ELR (cell line): ENCODE data around the gene MYOZ2.

Experiments used
- DNase-seq: peaks from one replicate; pipeline ENCODE4 v3.0.0-alpha.2; 2015; ENCODE audit warnings: low read depth

MYOZ2 gene

DNA sequence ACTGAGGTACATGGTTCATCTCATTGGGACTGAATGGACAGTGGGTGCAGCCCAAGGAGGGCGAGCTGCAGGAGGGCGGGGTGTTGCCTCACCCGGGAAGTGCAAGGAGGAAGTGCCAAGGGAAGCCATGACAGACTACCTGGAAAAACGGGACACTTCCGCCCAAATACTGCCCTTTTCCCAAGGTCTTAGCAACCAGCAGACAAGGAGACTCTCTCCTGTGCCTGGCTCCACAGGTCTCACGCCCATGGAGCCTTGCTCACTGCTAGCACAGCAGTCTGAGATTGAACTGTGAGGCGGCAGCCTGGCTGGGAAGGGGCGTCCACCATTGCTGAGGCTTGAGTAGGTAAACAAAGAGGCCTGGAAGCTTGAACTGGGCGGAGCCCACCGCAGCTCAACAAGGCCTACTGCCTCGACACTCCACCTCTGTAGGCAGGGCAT is 62.2 kb downstream of the MYOZ2 start:
- no peak for DNase-seq

DNA sequence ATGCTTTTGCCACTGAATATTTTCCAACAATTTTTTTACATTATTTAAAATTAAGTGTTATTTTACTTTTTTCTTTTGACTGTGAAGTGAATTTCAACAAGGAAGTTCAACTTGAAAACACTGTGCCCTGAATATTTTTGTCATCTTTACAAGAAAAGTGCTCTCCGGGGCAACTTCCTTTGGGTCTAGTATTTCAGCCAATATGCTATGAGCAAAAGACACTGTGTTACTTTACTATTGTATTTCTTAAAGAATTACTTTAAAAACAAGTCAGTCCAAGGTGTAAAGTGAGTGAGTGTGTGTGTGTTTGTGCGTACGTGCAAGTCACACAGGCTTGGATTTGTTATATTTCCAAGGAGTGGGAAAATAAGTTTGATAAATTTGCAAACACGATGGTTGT is 69.3 kb downstream of the MYOZ2 start:
- DNase-seq = no peak

DNA sequence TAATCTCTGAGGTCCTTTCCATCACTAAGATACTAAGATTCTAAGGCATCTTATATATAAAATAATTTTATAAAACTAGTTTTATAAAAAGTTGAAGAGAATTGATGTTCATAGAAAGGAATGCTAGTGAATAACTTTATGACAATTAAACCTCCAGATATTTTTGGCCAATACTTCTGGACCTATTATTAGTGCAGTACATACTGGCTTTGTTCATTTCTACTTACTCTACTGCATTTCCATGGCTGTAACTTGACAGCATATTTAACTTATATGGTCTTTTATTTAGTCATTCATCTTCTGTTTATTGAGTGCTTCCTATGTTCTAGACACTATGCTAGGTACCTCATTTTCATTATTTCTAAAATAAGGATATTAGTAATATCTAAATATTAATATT is 70.1 kb downstream of the MYOZ2 start:
- DNase-seq = no peak

DNA sequence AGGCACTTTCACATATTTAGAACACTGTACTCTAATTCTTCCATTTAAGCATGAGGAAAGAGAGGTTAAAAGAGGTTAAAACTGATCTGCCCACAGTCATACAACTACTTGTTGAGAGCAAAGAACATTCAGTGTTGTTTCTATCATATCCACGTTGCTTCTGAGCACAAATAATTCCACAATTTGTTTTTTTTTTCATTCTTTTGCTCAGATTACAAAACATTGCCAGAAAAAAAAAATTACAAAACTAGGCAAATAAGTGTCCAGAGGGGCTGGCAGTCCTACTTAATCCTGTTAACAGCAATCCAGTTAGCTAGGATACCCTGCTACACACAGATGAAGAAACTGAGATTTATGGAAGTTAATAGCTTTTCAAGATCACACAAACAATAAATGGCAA is 70.5 kb downstream of the MYOZ2 start:
- DNase-seq = no peak

DNA sequence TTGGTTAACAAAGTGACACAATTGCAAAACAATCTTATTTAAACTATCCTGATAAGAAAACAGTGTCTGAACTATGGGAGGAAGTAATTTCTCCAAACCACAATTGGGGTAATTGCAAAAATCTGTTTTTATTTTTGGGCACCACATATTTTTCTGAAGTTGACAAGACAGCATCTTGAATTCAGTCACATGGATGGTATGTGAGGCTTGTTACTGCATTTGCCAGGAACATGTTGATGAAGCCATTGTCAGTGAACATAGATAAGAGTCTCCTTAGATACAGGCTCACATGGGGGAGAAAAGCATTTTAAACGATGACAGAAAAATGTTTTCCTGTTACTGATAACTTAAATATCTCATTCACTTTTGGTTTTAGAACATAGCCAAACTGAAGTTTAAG is 71.4 kb downstream of the MYOZ2 start:
- DNase-seq = no peak

DNA sequence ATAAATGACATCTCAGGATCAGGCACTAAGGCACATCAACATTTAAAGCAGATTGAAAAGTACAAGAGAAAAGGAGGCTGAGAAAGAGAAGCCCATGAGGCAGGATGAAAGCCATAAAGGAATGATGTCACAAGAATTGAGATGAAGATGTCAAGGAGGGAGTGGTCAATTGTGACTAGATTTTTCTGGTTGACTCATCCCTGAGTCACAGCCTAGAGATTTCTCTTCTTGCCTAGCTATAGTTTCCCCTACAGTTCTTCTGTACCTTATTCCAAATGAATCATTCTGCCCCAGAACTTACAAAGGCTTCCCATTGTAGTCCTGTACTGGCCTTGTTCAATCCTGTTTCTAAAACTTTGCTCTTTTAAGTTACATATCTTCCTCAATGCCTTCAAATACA is 73.4 kb downstream of the MYOZ2 start:
- DNase-seq = peak; percentile 97

DNA sequence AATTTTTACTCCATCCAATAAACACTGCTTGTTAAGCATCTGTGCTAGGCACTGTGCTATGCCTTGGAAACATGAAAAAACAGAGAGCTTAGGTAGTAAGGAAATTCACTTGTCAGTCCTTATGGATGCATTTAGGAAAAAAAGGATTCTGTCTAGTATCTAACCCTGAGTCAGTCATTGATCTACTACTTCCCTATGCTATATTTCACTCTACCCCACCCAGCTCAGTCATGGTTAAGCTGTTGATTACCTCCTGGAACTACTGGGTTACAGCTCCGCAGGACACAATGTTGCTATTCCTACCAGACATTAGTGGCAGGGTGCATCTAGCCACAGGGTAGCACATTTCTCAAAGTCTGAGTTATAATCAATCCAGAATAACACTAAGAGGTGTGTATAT is 74.0 kb downstream of the MYOZ2 start:
- peak; percentile 24 for DNase-seq

DNA sequence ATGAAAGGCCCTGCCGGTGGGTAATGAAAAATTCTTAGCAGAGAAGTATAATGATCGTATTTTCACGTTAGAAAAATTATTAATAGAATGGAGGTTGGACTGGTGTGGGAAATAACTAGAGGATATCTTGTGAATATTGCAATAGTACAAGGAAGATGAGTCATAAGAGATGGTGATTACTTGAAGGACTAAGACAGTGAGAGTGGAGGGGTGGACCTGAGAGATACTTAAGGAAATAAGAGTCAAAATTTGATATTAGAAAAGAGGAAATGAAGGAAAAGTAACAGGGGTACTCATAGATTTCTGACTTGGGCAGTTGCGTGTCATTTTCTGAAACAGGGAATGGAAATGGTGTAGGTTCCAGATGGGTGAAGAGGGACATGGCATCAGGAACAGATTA is 75.1 kb downstream of the MYOZ2 start:
- DNase-seq = peak; percentile 69

DNA sequence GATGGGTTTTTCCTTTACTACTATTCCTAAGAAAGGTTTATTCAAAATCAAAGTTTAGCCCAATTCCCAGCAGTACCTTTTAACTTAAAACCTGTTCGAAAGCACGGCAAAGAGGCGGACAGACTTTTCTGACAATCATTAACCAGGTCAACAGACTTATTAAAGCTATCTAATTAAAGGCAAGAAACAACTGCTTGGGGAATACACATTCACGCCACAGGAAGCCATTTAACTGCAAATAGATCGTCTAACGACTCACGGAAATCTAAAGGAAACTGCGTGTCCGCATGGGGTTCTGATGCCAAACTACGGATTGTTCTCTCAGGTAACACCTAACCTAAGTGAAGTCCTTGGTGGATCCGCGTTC is 76.2 kb downstream of the MYOZ2 start:
- DNase-seq = no peak

DNA sequence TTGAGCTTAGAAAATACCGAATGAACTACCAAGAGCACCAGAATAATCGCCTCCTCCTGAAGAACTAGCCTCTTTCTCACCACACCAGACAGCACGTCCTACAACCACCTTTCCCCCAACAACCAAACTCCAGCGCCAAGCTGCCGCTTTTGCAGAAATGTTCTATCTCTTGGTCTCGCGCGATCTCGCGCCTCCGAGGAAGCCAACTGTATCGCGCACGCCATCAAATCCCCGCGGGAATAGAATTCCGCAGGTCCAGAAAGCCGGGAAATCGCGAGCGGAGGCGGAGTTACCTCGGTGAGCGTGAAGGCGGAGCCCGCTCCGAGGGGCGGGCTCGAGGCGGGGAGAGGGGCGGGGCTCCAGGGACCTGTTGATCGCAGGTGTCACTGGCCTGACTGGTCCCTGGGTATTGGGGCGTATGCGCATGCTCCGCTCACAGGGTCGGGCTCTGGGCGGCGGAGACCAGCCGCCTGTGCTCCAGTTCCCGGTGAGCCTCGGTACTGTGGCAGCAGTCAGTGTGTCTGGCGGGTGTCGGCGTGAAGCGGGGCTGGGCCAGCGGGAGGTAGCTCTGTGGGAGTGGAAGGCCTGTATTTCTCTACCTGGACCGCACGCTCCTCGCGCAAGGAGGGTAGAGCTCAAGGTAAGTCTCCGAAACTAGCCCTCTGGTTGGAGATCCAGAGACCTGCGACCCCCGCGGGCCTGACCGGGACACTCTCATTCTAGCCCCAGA is 76.8 kb downstream of the MYOZ2 start, which contains the start of gene USP53:
Gene USP53, plus strand, starts transcription at position 480 of the 730 bp plus-strand sequence. CDS start 27,047 bp downstream, outside the sequence.
- peak; percentile 98 for DNase-seq

DNA sequence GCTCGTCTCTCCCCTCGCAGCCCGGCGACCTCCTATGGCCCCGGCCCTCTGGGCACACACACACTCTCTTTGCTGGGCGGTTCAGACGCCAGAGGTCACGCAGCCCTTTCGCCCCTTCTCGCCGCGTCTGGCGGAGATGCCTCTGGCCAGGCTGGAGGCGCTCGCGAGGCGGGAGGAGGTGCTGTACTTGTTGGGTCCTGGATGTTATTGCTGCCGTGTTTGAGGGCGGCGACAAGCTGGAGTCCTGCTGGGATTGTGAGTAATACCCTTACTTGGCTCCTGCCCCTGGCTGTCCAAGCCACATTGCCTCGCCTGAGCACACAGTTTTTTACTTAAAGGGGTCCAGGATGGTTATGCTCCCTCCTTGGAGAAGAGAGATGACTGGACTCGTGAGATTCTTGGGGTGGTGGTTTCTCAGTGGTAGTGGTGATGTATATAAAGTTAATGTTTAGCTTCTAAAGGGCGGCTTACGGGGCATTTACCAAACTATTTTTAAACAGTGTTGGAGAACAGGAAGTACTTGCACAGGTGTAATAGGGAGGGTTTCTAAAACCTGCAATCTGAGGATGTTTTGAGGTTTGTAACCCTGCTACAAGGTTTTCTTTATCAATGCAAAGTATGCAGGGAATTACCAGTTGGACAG is 77.5 kb downstream of the MYOZ2 start:
- DNase-seq = peak; percentile 92

DNA sequence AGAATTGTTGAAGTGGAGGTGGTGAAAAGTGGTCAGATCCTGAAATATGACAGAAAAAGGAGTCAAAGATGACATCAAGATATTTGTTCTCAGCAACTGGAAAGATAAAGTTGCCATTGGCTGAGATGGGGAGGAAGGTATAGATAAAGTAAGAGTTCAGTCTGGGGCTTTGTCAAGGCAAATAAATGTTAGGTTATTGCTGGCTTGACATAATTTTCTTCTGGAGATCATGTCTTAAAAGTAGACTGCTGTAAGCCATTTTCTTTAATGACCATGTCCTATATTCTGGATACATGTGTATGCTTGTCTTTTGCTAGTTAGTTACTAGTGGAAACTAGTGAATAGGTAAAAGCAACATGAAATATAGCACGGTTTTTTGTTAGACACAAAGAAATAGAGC is 82.5 kb downstream of the MYOZ2 start:
- no peak for DNase-seq

DNA sequence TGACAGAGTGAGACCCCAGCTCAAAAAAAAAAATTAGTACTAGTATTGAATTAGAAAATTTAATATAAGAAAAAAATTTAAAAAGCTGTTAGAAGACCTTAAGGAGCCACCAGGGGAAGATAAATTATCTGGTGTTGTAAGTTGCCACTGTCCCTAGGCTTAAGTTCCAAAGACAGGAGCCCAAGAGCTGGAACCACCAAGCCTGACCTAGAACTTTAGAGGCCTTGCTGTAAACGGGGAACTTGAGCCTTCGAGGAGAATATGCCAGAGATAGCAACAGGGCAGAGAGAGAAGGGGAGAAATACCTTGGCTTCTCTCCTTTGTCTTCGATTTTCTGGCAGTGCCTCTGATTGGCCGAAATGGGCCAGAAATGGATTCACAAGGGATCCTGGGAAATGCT is 85.8 kb downstream of the MYOZ2 start:
- DNase-seq = no peak

DNA sequence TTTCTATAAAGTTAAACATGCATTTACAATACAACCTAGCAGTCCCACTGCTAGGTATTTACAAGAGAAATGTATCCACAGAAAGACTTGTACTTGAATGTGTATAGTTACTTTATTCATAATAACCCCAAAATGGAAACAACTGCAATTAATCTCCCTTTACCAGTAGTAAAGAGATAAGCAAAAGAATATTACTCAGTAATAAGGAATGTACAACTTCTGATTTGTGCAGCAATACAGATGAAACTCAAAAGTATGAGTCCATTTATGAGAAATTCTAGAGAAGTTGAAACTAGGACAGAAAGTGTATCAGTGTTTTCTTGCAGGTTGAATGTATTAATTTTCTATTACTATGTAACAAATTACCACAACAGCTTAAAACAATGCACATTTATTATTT is 92.1 kb downstream of the MYOZ2 start:
- peak; percentile 32 for DNase-seq

DNA sequence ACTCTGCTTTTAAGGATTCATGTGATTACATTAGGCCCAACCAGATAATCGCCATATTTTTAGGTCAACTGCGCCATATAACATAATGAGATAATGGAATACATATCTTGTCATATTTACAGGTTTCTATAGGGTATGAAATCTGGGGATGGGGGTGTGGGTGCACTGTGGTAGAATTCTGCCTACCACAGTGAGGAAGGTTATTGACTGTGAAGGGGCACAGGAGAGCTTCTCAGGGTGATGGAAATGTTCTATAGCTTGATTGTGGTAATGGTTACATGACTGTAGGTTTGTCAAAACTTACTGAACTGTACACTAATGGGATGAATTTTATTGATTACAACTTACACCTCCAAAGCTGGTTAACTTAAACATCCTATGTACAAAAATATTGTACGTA is 92.8 kb downstream of the MYOZ2 start:
- DNase-seq = no peak

DNA sequence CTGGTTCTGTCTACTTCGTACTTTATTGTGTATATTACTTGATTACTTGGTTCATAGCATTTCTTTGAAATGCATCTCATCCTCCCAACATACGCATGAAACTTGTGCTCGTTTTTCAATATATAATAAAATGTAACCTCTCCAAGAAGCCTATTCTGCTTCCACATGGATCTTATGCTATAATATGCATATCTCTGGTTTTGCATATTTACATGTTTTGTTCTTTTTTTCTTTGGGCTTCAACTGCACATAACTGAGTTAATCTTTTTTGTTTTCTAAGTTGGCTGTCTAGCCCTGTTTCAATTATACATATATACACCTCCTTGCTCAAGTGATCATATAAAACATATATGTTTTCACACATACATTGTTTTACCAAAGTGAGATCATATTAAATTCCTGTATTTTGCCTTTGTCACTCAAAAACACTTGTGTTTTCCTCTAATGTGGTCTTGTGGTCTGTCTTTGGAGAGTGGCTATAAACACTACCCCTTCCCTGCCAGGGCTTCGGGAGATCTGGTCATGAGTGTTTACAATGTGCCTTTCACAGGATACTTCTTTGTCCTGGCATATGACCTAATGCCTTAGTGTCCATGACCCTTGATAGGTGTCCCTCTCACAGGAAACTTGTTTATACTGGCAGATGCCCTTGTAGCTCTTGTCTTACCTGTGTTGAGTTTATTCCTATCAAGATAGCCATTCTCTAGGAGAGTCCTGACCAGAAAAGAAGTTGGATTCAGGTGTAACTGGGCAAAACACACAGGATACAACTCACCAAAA is 94.5 kb downstream of the MYOZ2 start:
- DNase-seq = no peak

DNA sequence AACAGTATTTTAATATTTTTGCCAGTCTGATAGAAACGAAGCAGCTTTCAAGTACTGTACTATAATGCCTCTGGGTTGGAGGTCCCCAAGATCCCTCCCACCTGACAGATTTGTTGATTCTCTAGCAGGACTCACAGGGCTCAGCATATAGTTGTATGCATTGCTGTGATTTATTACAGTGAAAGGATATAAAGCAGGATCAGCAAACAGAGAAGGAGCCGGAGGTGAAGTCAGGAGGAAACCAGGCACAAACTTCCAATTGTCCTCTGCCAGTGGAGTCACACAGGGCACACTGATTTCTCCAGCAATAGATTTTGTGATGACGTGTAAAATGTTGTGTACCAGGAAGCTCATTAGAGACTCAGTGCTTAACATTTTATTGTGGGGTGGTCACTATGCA is 95.9 kb downstream of the MYOZ2 start:
- DNase-seq = no peak

DNA sequence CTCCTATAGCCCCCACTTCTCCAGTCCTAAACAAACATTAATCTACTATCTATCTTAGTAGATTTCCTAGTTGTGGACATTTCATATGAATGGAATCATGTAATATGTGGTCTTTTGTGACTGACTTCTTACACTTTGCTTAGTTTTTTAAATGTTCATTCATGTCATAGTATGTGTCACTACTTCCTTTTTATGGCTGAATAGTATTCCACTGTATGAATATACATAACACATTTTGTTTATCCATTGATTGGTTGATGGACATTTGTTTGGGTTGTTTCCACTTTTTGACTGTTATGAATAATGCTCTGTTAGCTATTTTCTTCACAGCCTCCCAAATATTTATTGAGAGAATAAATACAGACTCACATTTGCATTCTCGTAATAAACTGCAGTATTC is 96.7 kb downstream of the MYOZ2 start:
- DNase-seq = no peak

DNA sequence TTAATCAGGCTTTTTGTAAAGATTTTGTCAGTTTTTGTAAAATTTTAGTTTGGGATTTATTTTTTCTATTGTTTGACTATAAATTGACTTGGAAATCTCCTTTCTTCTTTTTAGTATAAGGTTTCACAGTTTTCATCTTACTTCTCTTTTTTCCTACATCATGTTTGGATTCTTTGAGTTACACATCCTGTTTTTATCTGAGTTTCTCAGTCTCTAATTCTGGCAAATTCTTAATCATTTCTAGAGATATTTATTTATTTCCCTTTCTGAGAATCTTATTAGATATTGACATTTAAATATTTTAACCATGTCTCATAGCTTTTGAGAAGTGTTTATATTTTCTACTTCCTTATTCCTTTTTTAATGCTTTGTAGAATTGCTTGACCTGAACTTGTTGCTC is 97.6 kb downstream of the MYOZ2 start:
- DNase-seq = peak; percentile 22

DNA sequence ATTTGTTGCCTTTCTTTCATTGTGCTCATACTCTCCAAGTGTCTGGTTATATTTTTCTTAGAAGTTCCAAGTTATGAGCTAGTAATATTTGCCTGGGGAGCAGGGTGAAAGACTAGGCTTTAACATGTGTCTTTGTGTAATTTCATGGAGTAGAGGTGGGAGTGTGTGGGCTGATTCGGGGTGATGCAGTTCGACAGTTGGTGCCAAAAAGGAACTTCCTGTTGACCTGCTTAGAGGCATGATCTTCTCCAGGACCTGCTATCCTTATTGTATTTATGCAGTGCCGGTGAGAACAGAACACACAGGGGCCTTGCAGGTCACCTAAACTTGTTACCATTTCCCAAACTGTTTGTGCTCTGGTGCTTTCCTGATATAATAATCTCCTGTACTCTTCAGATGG is 98.1 kb downstream of the MYOZ2 start:
- DNase-seq = peak; percentile 28

DNA sequence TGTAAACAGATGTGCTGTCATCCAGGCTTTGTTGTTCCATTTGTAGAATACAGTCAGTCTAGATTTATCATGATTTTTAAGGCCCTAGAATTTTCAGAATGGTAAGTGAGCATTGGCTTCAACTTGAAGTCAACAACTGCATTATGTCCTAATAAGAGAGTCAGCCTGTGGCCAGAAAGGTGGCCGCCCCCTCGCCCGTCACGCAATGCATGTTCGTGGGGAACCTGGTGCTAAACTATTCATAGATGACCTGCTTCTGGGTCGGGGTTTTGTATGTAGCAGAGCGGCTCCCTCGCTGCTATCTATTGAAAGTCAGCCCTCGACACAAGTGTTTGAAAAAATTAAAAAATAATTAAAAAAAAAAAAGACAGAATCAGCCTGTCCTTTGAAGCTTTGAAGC is 101.6 kb downstream of the MYOZ2 start:
- DNase-seq = no peak
